GM12874 (cell line): ENCODE results near the gene SUSD1.

ENCODE experiments used
- TF ChIP-seq, protein P1 (sequence below): IDR thresholded peaks from 2 replicates; pipeline ENCODE4 v1.5.1; 2011; ENCODE audit warnings: low read depth, mild to moderate bottlenecking, control low read depth, low read length, moderate library complexity; ENCODE audit not compliant: insufficient read depth

Gene SUSD1

DNA sequence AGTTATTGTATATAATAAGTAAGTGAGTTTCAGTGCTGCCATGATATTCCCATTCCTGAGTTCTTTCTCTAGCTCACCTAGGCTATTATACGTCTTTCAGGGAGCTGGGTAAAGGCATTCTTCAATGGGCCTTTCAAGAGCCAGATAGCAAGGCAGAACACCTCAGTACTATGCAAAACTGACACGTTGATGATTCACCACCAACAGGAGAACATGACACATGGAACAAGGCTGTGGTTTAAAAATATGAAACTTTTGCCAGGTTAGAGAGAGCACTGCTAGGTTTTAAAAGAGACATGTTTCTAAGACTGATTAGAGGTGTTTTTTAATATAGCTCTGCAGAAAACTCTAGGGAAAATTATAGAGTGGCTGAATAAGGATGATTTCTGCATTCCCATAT, 182.6 kb downstream of the SUSD1 start:
- TF ChIP-seq, protein P1, sequence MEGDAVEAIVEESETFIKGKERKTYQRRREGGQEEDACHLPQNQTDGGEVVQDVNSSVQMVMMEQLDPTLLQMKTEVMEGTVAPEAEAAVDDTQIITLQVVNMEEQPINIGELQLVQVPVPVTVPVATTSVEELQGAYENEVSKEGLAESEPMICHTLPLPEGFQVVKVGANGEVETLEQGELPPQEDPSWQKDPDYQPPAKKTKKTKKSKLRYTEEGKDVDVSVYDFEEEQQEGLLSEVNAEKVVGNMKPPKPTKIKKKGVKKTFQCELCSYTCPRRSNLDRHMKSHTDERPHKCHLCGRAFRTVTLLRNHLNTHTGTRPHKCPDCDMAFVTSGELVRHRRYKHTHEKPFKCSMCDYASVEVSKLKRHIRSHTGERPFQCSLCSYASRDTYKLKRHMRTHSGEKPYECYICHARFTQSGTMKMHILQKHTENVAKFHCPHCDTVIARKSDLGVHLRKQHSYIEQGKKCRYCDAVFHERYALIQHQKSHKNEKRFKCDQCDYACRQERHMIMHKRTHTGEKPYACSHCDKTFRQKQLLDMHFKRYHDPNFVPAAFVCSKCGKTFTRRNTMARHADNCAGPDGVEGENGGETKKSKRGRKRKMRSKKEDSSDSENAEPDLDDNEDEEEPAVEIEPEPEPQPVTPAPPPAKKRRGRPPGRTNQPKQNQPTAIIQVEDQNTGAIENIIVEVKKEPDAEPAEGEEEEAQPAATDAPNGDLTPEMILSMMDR, result no peak

DNA sequence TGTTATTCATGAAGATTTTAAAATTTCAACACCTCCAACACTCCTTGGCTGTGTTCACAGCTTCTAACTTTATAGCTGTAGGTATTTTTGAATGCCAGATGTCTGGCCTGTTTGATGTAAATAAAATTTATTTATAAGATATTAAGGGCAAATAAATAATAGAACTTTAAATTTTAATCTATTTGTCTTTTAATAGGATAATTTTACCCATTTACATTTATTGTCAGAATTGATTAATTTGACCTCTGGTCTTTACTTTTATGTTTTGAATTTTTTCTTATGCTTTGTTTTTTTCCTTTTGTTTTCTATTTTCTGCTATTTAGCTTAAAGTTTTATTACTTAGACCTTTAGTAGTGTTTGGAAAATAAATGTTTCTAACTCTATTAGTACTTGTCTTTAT, 183.9 kb downstream of the SUSD1 start:
- TF ChIP-seq, protein P1, result no peak
